DMS53 treated with DMSO at 0.1 percent for 48 hours (cell line): Measurements from ENCODE around the gene EPHA6.

Experiments
- DNase-seq: peaks from one replicate; lab custom pipeline; 2025; ENCODE audit not compliant: unreplicated experiment; lab: John Stamatoyannopoulos, UW

The EPHA6 gene

DNA sequence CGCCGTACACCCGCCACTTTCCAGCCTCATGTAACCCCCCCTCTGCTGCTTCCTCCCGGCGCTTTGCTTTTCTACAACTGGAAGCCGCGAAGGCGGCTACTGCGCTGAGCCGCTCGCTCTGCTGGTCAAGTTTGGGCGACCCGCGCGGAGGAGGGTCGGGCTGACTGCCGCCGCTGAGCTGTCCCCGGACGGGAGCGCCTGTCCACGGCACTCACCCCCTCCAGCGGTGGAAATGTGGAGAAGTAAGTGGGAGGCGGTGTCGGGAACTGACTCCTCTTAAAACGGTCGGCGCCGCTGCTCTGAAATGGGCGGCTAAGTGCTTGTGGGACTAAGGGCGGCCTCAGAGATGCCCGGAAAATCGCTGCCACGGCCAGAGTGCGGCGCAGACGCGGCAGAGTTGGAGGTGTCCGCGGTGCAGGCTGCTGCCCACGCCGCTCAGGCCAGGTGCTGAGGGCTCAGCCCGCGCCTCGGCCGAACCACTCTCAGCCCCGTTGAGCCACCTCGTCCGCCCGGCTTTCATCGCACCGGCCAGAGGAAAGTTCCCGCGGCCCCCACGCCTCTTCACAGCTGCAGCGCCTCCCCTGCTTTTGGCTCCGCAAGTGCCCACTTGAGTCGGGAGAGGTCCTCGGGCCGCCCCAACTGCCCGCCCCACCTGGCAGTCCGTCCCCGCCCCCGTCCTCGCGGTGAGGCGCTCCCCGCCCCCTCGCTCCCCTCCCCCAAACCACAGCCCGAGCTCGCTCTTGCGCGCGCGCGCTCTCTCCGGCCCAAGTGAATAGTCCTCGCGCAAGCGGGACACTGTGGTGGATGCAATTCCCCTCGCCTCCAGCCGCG is at the start of gene EPHA6:
Gene EPHA6 (plus strand): TSS at position 775 of the 831 bp plus-strand sequence.
- peak; percentile 41 for DNase-seq

DNA sequence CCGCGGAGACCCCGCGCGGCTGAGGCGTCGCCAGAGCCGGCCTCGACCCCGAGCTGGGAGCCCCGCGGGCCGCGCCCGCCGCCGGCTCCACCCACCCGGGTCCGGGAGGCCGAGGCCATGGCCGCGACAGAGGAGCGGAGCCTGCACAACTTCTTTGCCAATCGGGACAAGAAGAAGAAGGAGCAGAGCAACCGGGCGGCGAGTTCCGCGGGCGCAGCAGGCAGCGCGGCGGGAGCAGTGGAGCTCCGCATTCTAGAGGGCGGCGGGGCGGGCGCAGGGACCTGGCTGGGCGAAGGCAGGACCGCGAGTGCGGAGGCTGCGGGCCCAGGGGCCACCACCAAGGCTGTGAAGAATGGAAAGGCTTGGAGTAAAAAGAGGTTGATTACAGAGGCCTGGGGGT is 37.6 kb upstream of the EPHA6 start:
- no peak for DNase-seq

DNA sequence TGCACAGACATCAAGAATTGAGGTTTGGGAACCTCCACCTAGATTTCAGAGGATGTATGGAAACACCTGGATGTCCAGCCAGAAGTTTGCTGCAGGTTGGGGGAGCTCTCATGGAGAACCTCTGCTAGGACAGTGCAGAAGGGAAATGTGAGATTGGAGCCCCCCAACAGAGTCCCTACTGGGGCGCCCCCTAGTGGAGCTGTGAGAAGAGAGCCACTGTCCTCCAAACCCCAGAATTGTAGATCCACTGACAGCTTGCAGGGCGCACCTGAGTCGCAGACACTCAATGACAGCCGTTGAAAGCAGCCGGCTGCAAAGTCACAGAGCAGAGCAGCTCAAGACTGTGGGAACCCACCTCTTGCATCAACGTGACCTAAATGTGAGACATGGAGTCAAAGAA is 34.6 kb upstream of the EPHA6 start:
- DNase-seq: no peak

DNA sequence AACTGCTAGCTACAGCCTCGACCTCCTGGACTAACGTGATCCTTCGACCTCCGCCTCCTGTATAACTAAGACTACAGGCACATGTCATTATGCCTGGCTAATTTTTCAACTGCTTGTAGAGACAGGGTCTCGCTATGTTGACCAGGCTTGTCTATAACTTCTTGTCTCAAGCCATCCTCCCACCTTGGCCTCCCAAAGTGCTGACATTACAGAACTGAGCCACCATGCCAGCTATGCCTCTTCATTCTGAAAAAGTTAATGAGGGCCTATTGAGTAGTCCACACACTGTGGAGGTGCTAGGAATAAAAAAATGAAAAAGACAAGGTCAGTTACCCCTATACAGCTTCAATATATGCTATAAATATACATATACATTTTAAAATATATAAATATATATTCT is 18.3 kb upstream of the EPHA6 start:
- DNase-seq: no peak

DNA sequence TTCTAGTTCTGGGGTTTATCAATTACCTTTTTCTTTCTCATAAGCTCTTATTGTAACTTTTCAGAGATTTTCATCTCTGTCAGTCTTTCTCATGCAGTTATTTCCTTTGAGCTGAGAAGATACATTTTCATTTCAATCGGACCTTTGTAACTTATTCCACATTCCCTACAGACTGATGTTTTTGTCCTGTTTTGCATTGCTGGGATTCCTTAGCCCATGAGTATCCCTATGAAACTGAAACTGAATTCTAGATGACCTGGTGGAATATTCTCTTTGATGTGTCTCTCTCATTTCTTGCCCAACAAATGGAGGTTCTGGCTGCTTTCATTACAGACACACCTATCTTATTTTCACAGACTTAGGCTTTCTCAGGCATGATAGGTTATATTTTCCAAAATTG is 10.5 kb upstream of the EPHA6 start:
- no peak for DNase-seq

DNA sequence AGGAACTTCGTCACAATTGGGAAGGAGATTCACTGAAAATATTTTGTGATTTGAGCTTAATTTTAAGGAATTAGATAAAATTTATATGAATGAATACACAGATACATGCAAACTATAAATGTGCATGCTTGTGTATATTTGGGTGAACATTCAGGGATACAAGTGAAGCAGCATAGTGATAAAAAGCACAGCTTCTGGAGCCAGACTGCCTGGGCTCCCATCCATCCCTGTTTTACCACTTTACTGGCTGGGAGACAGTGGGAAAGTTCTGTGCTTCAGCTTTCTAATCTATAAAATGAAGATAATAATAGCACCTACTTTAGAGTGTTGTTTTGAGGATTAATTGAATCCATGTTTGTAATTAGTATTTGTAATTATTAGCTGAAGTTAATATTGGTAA is 8.1 kb upstream of the EPHA6 start:
- no peak for DNase-seq

DNA sequence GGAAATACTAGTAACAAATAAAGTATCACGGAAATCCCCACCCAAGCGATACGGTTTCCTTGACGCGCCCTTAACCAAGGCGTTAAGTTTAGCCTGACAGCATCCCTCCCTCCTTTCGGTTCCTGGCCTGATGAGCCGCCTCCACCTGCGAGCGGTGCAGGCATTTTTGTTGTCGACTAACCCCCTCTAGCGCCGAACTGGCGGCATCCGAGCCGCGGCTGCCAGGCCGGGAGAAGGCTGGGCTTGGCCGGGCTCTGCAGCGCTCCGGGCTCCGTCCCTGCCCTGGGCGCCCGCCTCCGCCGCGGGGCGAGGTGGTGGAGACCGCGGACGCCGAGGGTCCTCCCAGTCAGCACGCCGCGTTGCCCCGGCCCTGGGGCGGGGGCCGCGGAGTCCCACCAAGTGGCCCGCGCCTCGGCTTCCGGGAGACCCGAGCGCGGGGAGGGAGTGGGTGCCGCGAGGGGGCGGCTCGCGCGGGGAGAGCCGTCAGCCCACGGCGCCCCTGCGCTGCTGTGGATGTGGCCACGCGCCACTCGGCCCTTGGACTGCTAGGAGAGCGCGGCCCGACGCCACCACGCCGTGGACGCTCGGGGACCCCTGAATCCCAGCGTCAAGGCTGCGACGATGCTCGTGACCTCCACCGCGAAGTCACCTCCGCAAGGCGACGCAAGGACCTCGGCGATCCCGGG is 1.1 kb upstream of the EPHA6 start:
- DNase-seq: peak; percentile 76

DNA sequence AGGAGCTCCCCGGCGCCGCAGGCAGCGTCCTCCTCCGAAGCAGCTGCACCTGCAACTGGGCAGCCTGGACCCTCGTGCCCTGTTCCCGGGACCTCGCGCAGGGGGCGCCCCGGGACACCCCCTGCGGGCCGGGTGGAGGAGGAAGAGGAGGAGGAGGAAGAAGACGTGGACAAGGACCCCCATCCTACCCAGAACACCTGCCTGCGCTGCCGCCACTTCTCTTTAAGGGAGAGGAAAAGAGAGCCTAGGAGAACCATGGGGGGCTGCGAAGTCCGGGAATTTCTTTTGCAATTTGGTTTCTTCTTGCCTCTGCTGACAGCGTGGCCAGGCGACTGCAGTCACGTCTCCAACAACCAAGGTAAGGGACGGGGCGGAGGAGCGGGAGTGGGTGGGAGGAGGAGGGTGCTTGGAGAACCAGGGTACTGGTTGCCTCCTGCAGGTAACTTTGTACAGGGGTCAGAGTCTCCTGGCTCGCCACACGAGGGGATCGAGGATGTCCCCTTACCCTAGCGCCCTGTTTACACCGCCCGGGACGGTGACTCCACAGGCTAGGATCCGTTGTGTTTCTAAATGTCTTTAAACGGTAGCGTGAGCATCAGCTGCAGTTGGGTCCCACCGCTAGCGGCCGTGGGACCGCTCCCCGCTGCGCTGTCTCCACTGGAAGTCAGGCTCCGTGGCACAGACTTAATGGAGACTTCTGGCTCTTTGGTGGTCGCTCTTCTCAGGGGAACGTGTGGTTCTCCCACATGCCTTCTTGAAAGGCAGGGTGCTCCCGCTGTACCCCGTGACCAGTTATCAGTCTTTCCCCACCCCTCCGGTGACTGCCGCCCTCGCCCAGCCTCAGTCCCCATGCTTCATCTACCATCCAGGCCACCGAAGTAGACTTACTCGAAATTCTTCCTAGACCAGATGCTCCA is 515 bp downstream of the EPHA6 start:
- DNase-seq: peak; percentile 5

DNA sequence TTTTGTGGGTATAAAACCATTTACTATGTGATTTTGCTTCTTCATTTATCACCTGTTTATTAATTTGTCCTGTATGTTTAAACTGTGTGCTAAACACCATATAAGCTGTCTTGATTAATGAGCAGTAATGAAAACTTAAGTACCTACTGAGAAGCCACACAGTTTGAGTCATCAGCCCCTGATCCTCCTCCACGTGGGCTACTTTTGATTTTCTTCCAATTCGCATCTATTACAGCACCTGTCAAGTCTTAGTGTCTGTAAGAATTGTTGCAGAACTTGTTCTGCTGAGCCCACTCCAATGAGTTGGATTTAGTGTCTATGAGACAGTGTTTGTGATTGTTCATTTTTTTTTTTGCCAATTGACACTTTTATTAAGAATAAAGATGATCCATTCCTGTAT is 16.8 kb downstream of the EPHA6 start:
- DNase-seq: no peak

DNA sequence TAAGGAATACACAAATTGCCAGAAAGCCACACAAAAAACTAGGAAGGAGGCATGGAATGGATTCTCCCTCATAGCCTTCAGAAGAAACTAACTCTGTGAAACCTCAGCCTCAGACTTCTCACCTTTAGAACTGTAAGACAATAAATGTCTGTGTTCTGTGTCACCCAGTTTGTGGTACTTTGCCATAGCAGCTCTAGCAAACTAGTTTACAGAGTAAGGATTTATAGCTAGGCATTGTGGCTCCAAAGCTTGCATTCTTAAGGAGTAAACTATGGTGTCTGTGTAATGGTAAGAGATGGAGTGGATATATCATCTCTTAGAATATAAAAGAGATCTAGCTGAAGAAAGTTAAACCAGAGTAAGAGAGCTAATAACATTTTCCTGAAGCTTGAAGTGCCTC is 18.9 kb downstream of the EPHA6 start:
- no peak for DNase-seq

DNA sequence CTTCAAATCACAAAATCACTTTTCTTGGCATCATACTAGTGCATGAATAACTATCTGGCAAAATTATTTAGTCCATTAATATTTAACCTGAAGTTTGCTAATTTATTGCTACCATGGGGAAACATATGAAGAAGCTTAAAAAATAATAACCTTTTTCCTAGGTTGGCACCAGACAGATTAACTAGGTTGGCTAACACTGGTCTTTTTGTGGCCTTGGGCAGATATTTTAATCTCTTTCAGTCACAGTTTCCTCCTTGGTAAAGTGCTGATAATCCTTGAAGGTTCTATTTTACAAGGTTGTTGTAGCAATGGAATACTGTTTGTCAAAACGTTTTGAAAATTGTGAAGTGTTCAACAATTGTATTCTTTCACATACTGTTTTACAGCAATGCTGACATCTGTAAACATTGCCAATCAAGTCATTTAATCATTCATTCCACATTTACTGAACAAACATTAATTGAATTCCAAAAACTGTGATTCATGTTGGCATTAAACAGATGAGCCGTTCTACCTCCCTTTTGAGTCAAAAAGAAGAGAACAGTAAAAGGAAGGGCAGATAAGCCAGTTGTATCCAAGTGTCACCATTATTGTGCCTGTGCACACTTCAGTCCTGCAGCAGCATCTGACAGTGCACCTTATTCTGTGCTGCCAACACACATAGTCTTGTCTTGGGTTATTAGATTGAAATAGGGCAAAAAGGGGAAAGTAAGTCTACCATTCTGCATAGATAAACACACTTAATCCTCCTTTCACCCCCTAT is 21.9 kb downstream of the EPHA6 start:
- no peak for DNase-seq

DNA sequence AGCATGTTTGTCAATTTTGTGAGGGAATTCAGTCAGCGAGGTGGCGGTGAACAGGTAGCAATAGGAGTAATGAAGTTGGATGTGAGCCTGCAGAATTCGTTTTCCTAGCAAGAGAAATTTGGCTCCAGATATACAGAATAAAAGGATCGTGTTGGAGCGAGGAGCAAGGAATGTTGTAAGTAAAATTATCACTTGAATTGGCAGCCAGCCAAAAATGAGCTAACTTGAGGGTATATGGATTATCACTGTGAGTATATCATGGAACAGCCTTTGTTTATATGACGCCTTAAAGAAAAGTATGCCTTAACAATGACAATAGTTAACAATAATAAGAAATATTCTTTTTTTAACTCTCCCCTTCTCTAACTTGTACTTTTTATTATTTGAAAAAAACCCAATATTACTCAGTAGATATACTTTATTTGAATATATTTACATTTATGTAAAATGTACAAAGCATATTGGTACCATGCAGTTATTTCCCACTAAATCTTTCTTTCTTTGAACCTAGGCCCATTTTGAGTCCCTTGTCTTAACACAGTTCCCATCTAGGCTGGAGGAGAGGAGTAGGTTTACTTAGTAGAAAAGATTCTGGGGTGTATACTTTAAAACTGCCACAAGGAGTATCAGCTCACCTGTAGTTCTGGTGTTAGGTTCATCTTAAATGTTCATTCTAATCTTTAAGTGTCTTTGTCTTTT is 29.3 kb downstream of the EPHA6 start:
- DNase-seq: no peak

DNA sequence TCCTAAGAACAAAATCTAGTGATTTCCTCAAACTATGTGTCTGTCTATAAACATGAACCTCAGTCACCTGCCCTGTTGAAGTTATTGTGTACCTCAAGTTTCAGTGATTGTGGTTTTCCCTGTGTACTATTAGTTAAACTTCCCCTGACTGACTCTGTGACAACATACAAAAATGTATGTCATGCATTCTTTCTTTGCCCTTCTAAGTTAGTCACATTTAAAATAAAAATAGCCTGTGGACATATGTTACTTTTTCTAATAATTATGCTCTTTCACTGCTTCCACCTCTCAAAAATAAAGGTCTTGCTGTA is 29.8 kb downstream of the EPHA6 start:
- no peak for DNase-seq

DNA sequence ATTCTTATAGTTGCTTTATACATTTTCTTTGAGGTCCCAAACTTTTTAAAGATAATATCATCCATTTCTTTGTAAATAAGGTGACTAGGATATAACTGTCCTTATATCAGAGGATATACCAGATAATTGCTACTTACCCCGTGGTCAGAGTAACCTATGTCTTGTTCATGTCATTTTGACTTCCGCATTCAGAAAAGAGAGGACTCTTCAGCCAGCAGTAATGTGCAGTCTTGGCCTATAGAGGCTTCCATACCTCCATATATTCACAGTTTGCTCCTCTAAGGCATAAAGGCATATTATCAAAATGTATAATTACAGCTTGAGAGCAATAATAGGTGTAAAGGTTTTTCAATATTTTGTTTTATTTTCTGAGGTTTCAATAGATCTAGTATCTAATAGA is 38.5 kb downstream of the EPHA6 start:
- DNase-seq: no peak

DNA sequence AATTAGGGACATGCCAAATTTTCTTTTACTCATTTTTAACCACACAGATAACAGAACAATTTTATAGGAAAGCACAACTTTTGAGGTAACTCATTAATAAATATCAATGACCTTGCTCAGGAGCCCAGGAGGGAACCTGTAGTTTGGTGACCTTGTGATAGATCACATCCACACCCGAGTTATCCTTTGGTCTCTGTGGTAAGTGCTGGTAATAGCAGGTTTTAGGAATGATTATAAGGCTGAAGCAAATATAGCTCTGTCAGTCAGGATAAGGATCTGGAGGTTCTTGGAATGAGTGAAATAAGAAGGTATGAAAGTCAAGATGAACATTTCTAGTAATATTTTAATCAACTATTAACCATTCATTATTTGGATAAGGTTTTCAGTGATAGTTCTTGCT is 46.5 kb downstream of the EPHA6 start:
- DNase-seq: no peak

DNA sequence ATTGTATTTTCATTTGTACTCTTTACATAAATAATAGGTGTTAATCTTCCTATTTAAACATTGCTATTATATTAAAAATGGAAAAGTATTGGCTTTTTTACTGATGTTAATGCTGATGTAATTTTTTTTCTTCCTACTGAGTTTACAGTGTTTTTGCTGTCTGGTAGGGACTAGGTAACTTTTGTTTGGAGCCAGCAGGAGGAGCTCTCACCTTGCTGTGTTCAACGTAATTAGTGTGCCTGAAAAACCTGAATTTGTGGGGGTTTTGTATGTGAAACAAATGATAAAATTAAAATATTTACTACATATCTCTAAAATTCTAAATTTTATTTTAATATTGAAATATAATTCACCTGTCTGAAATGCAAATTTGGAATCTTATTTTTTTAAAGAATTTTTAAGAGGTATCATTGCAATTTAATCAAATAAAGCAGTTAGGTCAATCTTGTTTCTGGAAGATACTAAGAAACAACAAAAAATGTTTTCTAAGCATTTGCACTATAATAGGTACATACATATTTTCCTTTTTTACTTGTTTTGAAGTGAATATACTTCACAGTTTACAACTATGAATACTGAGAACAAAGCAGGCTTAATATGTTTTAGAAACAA is 48.8 kb downstream of the EPHA6 start:
- peak; percentile 57 for DNase-seq

DNA sequence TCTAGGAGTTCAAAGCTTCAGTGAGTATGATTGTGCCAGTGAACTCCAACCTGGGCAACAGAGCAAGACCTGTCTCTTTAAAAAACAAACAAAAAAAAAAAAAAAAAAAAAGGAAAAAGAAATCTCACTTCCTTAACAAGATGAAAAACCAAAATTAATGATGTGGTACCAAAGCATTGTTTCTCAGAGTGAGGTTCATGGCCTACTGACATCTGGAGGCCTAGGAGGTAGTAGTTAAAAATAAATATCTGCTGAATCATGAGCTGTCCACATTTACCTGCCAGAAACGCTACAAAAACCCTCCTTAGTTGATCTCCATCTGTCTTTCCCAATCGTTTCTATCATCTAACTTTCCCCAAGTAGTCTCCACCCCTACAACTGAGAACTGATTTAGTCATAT is 51.2 kb downstream of the EPHA6 start:
- DNase-seq: no peak

DNA sequence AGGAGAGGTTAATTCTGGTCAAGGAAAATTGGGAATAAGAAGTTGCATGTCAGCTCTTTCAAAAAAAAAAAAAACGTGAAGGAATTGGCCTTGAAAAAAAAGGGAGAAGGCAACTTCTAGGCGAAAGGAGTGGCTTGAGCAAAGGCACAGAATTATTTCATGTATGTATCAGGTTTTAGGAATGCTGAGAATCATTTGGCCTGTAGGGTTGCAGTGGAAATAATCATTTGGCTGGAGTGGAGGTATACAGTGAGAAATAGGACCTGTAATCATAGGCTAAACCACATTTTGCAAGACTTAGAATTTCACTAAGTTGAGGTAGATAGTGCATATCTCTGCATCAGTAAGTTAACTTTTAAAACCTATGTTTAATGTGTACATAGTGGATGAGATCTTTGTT is 54.9 kb downstream of the EPHA6 start:
- DNase-seq: no peak

DNA sequence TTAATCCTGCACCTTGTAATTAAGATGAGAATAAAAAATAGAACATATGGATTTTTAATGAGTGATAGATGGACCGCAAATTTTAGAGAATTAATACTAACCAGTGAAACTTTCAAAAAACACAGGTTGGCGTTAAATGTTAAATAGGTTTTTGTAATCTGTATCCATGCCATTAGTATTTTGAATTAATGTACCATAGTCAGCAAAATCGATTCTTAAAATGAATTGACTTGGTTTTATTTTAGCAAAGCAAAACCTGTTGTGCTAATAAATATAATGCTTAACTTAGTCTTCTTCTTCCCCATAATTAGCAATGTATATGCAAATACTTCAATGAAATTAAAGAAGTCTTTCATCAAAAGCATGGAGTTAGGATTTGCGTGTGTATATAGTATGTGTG is 63.1 kb downstream of the EPHA6 start:
- DNase-seq: no peak

DNA sequence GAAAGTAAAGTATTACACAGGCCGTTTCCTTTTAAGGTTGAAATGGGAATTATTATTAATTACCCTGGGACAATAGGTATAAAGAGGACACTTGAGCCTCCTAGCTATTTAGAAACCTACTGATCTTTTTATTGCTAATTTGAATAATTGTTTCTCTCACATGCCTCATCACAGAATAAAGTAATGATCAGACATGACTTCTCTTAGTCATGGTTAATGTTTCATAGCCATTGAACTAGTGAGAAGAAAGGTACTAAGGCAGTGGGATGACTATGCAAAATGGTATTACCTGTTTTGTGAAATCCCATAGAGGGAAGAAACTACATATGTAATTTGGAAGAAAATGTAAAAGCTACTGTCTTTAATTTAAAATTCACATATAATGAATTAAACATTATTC is 85.6 kb downstream of the EPHA6 start:
- DNase-seq: no peak
